ENCODE data around the gene EFNA1.

EFNA1 gene

DNA sequence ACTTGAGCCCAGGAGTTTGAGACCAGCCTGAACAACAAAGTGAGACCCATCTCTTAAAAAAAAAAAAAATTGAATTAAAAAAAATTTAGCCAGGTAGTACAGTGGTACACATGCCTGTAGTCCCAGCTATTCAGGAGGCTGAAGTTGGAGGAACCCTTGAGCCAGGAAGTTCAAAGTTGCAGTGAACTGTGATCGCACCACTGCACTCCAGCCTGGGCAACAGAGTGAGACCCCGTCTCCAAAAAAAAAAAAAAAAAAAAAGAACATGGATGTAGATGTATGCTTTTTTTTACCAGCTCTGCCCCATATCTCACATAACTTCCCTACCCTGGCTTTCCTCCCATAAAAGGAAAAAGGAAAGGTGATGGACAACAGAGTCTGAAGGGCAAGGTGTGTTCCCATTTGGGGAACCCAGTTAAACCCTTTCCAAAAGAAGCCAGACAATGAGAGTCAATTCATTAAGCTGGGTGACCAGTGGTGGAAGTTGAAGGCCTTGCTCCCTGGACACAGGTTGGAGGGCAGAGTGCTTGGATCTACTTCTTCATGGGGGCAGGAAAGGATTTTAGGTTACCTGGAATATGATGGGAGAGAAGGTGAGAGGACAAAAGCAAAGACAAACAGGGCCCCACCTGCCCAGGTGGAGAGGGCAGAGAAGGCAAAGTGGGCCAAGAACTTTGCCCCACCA is 42.6 kb downstream of the EFNA1 start:
- no peak for DNase-seq (ENCODE audit: low read depth, low spot score)
- TF ChIP-seq ZNF274 (IDR thresholded peaks at IDR 0.05; ENCODE audit: low read depth, low read length) = no peak
- TF ChIP-seq YY1 (IDR thresholded peaks at IDR 0.05; ENCODE audit: insufficient read depth, insufficient read length) = no peak
- TF ChIP-seq SUZ12 (IDR thresholded peaks at IDR 0.05; ENCODE audit: extremely low read depth, insufficient read depth, insufficient read length) = no peak
- H3K9ac ChIP-seq (ENCODE audit: insufficient read length, low read depth) = no peak overlapping the region
- H3K27me3 ChIP-seq (ENCODE audit: insufficient read depth, insufficient read length) = peaks cover 6% of the 10 kb centered on the region
- no peaks in the 10 kb centered on the region for H3K9me3 ChIP-seq (ENCODE audit: insufficient read depth, low read length)
- H3K36me3 ChIP-seq (ENCODE audit: insufficient read depth, insufficient read length, low read length) = peaks cover 38% of the 10 kb centered on the region
- peaks cover 21% of the 10 kb centered on the region for H3K4me1 ChIP-seq (ENCODE audit: insufficient read depth, insufficient read length)
- no peak overlapping the region for H3K4me3 ChIP-seq (ENCODE audit: insufficient read length, low read depth)

DNA sequence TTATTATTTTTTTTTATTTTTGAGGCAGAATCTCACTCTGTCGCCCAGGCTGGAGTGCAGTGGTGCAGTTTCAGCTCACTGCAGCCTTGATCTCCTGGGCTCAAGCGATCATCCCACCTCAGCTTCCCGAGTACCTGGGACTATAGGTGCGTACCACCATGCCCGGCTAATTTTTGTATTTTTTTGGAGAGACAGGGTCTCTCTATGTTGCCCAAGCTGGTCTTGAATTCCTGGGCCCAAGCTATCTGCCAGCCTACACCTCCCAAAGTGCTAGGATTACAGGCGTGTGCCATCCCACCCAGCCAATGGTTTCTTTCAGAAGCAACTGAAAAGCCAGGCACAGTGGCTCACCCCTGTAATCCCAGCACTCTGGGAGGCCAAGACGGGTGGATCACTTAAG is 43.1 kb downstream of the EFNA1 start:
- no peak for DNase-seq (ENCODE audit: low read depth, low spot score)
- Histone ChIP-seq H3K36me3 (ENCODE audit: insufficient read depth, insufficient read length, low read length) (peaks cover 38% of the 10 kb centered on the region), H3K27me3 (ENCODE audit: insufficient read depth, insufficient read length) (peaks cover 8% of the 10 kb centered on the region), H3K4me3 (ENCODE audit: insufficient read length, low read depth) (no peak overlapping the region), H3K4me1 (ENCODE audit: insufficient read depth, insufficient read length) (peaks cover 18% of the 10 kb centered on the region), H3K9me3 (ENCODE audit: insufficient read depth, low read length) (no peaks in the 10 kb centered on the region), H3K9ac (ENCODE audit: insufficient read length, low read depth) (no peak overlapping the region)
- TF ChIP-seq SUZ12 (IDR thresholded peaks at IDR 0.05; ENCODE audit: extremely low read depth, insufficient read depth, insufficient read length) (no peak), ZNF274 (IDR thresholded peaks at IDR 0.05; ENCODE audit: low read depth, low read length) (no peak), YY1 (IDR thresholded peaks at IDR 0.05; ENCODE audit: insufficient read depth, insufficient read length) (no peak)

DNA sequence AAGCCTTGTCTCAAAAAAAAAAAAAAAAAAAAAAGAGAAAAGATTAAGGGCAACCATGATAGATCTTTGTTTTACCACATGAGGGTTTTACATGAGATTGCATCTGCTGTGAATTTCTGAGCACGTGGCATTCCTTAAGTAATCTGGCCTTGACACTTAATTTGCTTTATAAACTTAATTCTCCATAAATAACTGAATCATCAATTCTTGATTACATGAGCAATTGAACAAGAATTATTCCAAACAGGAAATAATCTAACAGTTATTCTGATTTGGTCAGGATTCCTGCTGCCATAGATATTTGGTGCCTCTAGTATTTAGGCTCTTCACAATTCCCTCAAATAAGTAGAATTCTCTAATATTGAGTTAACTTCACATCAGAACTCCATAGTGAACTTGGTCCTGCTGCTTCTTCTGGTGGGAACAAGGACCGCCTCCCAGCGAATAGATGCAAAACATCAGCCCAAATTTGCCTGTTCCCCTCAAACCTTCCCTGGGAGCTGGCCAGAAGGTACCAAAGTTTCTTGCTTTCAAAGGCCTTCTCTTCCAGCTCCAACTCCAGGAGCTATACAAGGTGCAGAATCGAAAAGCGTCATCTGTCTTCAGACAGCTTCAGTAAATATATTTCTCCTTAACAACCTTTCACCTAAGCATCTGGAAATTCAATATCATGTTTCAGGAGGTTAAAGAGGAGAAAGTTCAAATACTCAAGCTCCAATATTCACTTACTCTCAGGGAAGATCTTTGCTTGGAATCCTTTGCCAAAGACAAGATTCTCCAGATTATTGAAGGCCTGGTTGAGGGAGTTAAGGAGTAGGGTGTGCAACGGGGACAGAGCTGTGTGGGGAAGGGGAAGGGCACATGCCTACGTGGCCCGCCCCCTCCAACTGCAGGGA is 44.4 kb downstream of the EFNA1 start:
- no peak for TF ChIP-seq SUZ12 (IDR thresholded peaks at IDR 0.05; ENCODE audit: extremely low read depth, insufficient read depth, insufficient read length)
- Histone ChIP-seq H3K9ac (ENCODE audit: insufficient read length, low read depth) (peak overlapping the region; percentile 96), H3K27me3 (ENCODE audit: insufficient read depth, insufficient read length) (peaks cover 8% of the 10 kb centered on the region), H3K36me3 (ENCODE audit: insufficient read depth, insufficient read length, low read length) (peaks cover 42% of the 10 kb centered on the region), H3K4me3 (ENCODE audit: insufficient read length, low read depth) (peak overlapping the region; percentile 91), H3K4me1 (ENCODE audit: insufficient read depth, insufficient read length) (peaks cover 14% of the 10 kb centered on the region), H3K9me3 (ENCODE audit: insufficient read depth, low read length) (no peaks in the 10 kb centered on the region)
- DNase-seq (ENCODE audit: low read depth, low spot score) = no peak

DNA sequence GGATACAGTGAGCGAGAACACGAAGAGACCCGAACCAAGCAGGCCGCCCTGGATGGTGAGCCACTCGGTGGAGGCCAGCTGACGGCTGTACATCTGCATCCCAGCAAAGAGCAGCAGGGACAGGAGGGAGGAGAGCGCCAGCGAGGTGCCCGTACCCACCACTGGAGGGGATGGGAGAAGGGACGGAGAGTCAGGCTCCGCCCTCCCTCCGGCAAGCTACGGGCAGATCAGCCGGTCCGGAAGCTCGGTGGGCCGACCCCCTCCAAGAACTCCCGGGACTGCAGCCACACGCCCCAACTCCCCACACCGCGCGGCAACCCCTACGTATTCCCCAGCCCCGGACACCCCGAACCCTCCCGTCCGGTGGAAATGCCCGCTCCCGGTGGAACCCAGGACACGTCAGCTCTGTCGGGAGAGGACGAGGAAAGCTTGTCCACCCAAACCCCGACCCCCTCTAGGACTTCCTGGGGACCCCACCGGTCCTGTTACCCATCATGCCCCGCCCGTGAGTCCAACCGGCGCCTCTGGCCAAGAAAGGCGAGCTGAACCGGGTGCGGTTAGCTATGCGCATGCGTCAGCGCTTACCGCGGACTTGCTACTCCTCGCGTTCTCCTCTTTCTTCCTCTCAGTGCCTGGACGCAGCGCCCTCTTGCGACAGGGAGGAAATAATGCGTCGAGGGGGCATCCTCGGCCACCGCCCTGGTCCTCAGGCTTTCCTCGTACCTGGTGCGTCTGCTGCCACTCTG is 45.2 kb downstream of the EFNA1 start, which contains the start of gene KRTCAP2:
Gene KRTCAP2 (minus strand): TSS at position 573 of the 746 bp plus-strand sequence. CDS start 80 bp downstream, at position 493.
- Histone ChIP-seq H3K4me3 (ENCODE audit: insufficient read length, low read depth) (peak within 1 kb of the TSS; percentile 91), H3K9me3 (ENCODE audit: insufficient read depth, low read length) (no peaks in the 10 kb centered on the region), H3K4me1 (ENCODE audit: insufficient read depth, insufficient read length) (peaks cover 13% of the 10 kb centered on the region), H3K36me3 (ENCODE audit: insufficient read depth, insufficient read length, low read length) (peaks cover 50% of the 10 kb centered on the region), H3K9ac (ENCODE audit: insufficient read length, low read depth) (peak within 1 kb of the TSS; percentile 96), H3K27me3 (ENCODE audit: insufficient read depth, insufficient read length) (peaks cover 8% of the 10 kb centered on the region)
- TF ChIP-seq YY1 (IDR thresholded peaks at IDR 0.05; ENCODE audit: insufficient read depth, insufficient read length) (no peak), ZNF274 (IDR thresholded peaks at IDR 0.05; ENCODE audit: low read depth, low read length) (no peak), SUZ12 (IDR thresholded peaks at IDR 0.05; ENCODE audit: extremely low read depth, insufficient read depth, insufficient read length) (no peak)
- DNase-seq (ENCODE audit: low read depth, low spot score) = peak; percentile 99

DNA sequence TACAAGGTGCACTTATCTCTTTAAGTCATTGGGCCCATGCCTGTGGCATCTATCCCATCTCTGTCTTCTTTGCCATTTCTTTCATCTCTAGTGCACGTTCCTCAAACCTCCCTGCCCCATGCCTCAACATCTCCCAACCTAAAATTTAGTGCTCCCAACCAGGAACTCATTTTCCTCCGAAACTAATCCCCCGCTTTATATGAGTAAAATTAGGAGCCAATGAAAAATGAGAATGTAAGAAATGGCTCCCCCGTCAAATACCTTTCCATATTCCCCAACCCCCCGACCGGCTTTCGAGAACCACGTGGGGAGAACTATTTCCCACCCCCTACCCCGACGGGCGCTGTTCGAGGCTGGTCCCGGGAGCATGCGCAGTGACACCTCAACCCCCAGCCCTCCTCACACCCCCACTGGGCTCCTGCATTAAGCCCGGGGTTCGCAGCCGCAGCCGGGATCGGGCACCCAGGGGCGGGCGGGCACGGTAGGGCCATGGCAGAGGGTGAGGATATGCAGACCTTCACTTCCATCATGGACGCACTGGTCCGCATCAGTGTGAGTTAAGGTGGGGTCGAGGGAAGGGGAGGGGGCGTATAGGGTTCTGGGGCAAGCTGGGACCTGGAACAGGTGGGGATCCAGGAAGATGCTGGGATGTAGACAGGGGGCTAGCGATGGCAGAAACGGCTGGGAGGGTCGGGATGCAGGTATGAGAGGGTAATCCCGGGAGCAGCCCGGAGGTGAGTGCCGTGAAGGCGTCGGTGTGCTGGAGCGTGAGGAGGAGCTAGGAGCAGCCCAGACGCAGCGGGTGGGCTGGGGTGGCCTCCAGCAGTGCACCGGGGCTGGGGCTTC is 46.0 kb downstream of the EFNA1 start, which contains the start of gene TRIM46:
Gene TRIM46 (plus strand): TSS at position 372 of the 846 bp plus-strand sequence. CDS start 118 bp downstream, at position 490.
- H3K27me3 ChIP-seq (ENCODE audit: insufficient read depth, insufficient read length) = peaks cover 8% of the 10 kb centered on the region
- peaks cover 13% of the 10 kb centered on the region for H3K4me1 ChIP-seq (ENCODE audit: insufficient read depth, insufficient read length)
- H3K9ac ChIP-seq (ENCODE audit: insufficient read length, low read depth) = peak within 1 kb of the TSS; percentile 96
- peaks cover 52% of the 10 kb centered on the region for H3K36me3 ChIP-seq (ENCODE audit: insufficient read depth, insufficient read length, low read length)
- H3K9me3 ChIP-seq (ENCODE audit: insufficient read depth, low read length) = no peaks in the 10 kb centered on the region
- TF ChIP-seq YY1 (IDR thresholded peaks at IDR 0.05; ENCODE audit: insufficient read depth, insufficient read length) (no peak), ZNF274 (IDR thresholded peaks at IDR 0.05; ENCODE audit: low read depth, low read length) (no peak), SUZ12 (IDR thresholded peaks at IDR 0.05; ENCODE audit: extremely low read depth, insufficient read depth, insufficient read length) (no peak)
- DNase-seq (ENCODE audit: low read depth, low spot score) = no peak
- H3K4me3 ChIP-seq (ENCODE audit: insufficient read length, low read depth) = peak within 1 kb of the TSS; percentile 91
